Kidney (tissue), 14 donors: ENCODE results near the gene FARP1. TPM values are rescaled to one million over a fixed set of nuclear protein-coding genes. Genes with fewer than 3 reads are reported as not detected.

Experiments used
- DNase-seq, 5 donors: peaks; one replicate each; pipeline ENCODE4 v3.0.0-alpha.2; 2013 to 2020
- FAIRE-seq: peaks from 2 replicates; lab custom pipeline; 2012; peaks lifted over from hg19 to GRCh38; lab: Jason Lieb, UNC
- H3K27ac ChIP-seq, 2 donors: one replicate each; pipeline ENCODE4 v1.7.0; 2013; ENCODE audit warnings: low read depth in 2 of 2, low read length in 2 of 2, inconsistent platforms in 1 of 2
- H3K27me3 ChIP-seq: one replicate; pipeline ENCODE4 v1.7.1; 2013; ENCODE audit warnings: low read length, inconsistent platforms; ENCODE audit not compliant: control insufficient read depth, insufficient read depth
- H3K36me3 ChIP-seq, 3 donors: one replicate each; pipeline versions ENCODE4 v1.7.0 to v1.7.1; 2013; ENCODE audit warnings: low read length in 3 of 3, control low read depth in 1 of 3, inconsistent platforms in 1 of 3; ENCODE audit not compliant: insufficient read depth in 3 of 3, control insufficient read depth in 2 of 3
- H3K4me1 ChIP-seq, 3 donors: one replicate each; pipeline versions ENCODE4 v1.7.0 to v1.7.1; 2013; ENCODE audit warnings: low read length in 3 of 3, inconsistent platforms in 1 of 3, low read depth in 1 of 3; ENCODE audit not compliant: control insufficient read depth in 2 of 3, insufficient read depth in 2 of 3
- H3K4me3 ChIP-seq, 3 donors: one replicate each; pipeline versions ENCODE4 v1.7.0 to v1.8.1; 2013; ENCODE audit warnings: low read length in 3 of 3, control low read depth in 1 of 3, inconsistent platforms in 1 of 3
- H3K9ac ChIP-seq, 3 donors: one replicate each; pipeline versions ENCODE4 v1.7.0 to v1.7.1; 2013; ENCODE audit warnings: low read length in 3 of 3, control low read depth in 1 of 3, inconsistent platforms in 1 of 3
- H3K9me3 ChIP-seq, 3 donors: one replicate each; pipeline versions ENCODE4 v1.7.0 to v1.7.1; 2013; ENCODE audit warnings: low read length in 3 of 3, control low read depth in 1 of 3, inconsistent platforms in 1 of 3; ENCODE audit not compliant: control insufficient read depth in 2 of 3, insufficient read depth in 1 of 3
- CTCF ChIP-seq: IDR thresholded peaks from 3 replicates; pipeline ENCODE4 v1.5.1; 2012; ENCODE audit warnings: mild to moderate bottlenecking, moderate library complexity, borderline replicate concordance; ENCODE audit not compliant: insufficient read depth; ENCODE audit errors: extremely low read depth
- intact Hi-C: fragments of 100-400 bp; cut with DNase I; formaldehyde crosslinking; loops from one replicate; pipeline ENCODE4 v1.11.1; 2022
- polyA plus RNA-seq: library from polyadenylated mRNA; stranded (reverse); fragments of 350-450 nt; fragmentation: Illumina TruSeq; extraction: RNeasy Lipid Tissue Mini Kit (QIAGEN cat#74804); gene quantifications from one replicate; pipeline ENCODE4 v1.2.3, GENCODE V29; 2014; ENCODE audit warnings: low read depth, low replicate concordance; ENCODE audit not compliant: insufficient read depth
- total RNA-seq: library from RNA; stranded (reverse); fragmentation: NEBNext Ultra II Directional; extraction: Animal tissue kit (Norgen Biotek cat#: 25700); gene quantifications from one replicate; pipeline ENCODE4 v1.2.1, GENCODE V29; 2021
- donor health status: control.
- donor health status: control.
- donor health status: control.
- donor health status: control.
- donor health status: control.
- donor health status: DM: yes; HTN: yes; CAD: no.
- donor health status: Normal renal cell carcinoma (clear cell type).

The FARP1 gene
- total and polyA plus RNA-seq, 2 donors from 2014 or later, result 123 to 229 TPM

DNA sequence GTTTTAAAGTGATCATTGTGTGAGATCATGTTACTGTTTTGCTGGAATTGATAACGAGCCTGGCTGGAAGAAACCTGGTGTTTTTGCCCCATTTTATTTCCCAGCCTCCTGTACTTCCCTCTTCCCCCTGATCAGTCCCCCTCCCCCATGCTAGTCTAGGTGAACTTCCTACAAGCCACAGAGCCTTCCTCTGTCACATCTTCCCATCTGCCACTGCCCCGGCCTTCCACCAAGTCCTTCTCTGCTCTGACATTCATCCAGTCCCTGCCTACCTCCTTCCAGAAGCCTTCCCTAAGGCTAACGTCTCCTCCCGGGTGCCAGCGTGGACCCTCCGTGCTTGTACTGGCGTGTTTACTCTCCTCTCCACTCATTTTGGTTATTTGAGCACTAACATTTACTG is 14.3 kb downstream of the FARP1 start:
- FAIRE-seq (no peak), DNase-seq (no peak)
- intact Hi-C loops, result loop anchor here (10.0 kb wide), 1 partner anchor 238 kb away; no protein-coding TSS in a partner anchor
- TF ChIP-seq CTCF, result no peak
- no peaks in the 10 kb centered on the region for H3K27me3 ChIP-seq
- H3K9ac ChIP-seq, result no peak overlapping the region
- no peaks in the 10 kb centered on the region for H3K9me3 ChIP-seq
- no peak overlapping the region for H3K27ac ChIP-seq
- no peak overlapping the region for H3K4me3 ChIP-seq
- peaks cover 0 to 14% (median 8%) of the 10 kb centered on the region in 3 donors for H3K4me1 ChIP-seq
- no peaks in the 10 kb centered on the region for H3K36me3 ChIP-seq

DNA sequence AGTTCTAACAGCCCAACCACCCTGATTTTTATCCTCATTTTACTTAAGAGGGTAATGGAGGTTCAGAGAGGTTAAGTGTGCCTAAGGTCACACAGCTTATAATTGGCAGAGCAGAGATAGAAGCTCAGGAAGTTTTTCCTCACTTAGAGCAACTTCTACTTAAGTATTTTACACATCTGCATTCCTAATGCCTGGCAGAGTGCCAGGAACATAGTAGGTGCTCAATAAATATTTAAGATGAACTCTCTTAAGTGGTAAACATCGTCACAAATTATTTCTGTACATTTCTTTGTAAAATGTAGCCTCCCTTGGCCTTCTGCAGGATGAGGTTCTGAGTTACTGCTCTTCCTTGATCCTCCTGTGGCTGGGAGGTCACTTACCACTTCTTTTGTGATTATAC is 14.7 kb downstream of the FARP1 start:
- H3K27me3 ChIP-seq, result no peaks in the 10 kb centered on the region
- peaks cover 0 to 14% (median 8%) of the 10 kb centered on the region in 3 donors for H3K4me1 ChIP-seq
- H3K36me3 ChIP-seq, result no peaks in the 10 kb centered on the region
- H3K4me3 ChIP-seq, result no peak overlapping the region
- DNase-seq (no peak), FAIRE-seq (no peak)
- intact Hi-C loops, result loop anchor here (10.0 kb wide), 1 partner anchor 237 kb away; no protein-coding TSS in a partner anchor
- H3K27ac ChIP-seq, result no peak overlapping the region
- H3K9me3 ChIP-seq, result no peaks in the 10 kb centered on the region
- no peak for TF ChIP-seq CTCF
- H3K9ac ChIP-seq, result no peak overlapping the region

GRCh38 chr13:98158172-98158899 is 15.4 kb downstream of the FARP1 start:
- Histone ChIP-seq H3K9ac (no peak overlapping the region), H3K4me1 (peaks cover 0 to 14% (median 8%) of the 10 kb centered on the region in 3 donors), H3K4me3 (no peak overlapping the region), H3K27ac (no peak overlapping the region), H3K27me3 (no peaks in the 10 kb centered on the region), H3K9me3 (no peaks in the 10 kb centered on the region), H3K36me3 (no peaks in the 10 kb centered on the region)
- FAIRE-seq (no peak), DNase-seq (peak in 1 of 5 donors; percentile 72)
- TF ChIP-seq CTCF, result no peak
- intact Hi-C loops, result loop anchor here (10.0 kb wide), 1 partner anchor 236 kb away; no protein-coding TSS in a partner anchor
